A549 (cell line): ENCODE data around the gene RAPGEF4. TPM values are rescaled to one million over a fixed set of nuclear protein-coding genes. Genes with fewer than 3 reads are reported as not detected.
A peak's percentile ranks its signal among the peaks of the same experiment; 100 is the strongest.

ENCODE experiments used
- ATAC-seq, 2 experiments: fragments of 200-7000 bp in 1 of 2; fragments of >200 bp in 1 of 2; cut with Nextera tagmentation in 1 of 2; cut with Tn5 transposase in 1 of 2; 3 replicates each; pipeline versions ENCODE4 v1.8.0 to v1.9.1; 2018 to 2020; ENCODE audit warnings: mild to moderate bottlenecking in 1 of 2, moderate library complexity in 1 of 2
- CTCF ChIA-PET: fragments of 300-600 bp; sonication (Branson Sonifier 250); formaldehyde crosslinking; extraction: SDS; loops from one replicate; lab custom pipeline; 2021; ENCODE audit warnings: antibody characterized with exemption, inconsistent platforms; lab: Yijun Ruan, JAX
- POLR2A ChIA-PET: fragments of 350-600 bp; formaldehyde crosslinking; extraction: SDS; loops from one replicate; lab custom pipeline; 2021; ENCODE audit warnings: antibody characterized with exemption, inconsistent platforms; lab: Yijun Ruan, JAX
- DNase-seq, 2 experiments: peaks; one replicate each; pipeline versions ENCODE4 v3.0.0 to v3.0.0-alpha.2; 2011 to 2016; ENCODE audit warnings: low read depth in 1 of 2, low spot score in 1 of 2
- FAIRE-seq: peaks from 2 replicates; lab custom pipeline; 2011; peaks lifted over from hg19 to GRCh38; lab: Jason Lieb, UNC
- H3K27ac ChIP-seq, 2 experiments: fragments of >200 bp; sonication (Bioruptor Twin); formaldehyde crosslinking; 3 replicates each; pipeline ENCODE4 v1.5.1; 2016 to 2017
- H3K4me1 ChIP-seq: fragments of >200 bp; sonication (Bioruptor Twin); formaldehyde crosslinking; 3 replicates; pipeline ENCODE4 v1.6.1; 2016
- H3K4me2 ChIP-seq: fragments of >200 bp; sonication (Bioruptor Twin); formaldehyde crosslinking; 3 replicates; pipeline ENCODE4 v1.6.1; 2016
- H3K4me3 ChIP-seq: fragments of >200 bp; sonication (Bioruptor Twin); formaldehyde crosslinking; 3 replicates; pipeline ENCODE4 v1.5.1; 2016
- H3K9me3 ChIP-seq: fragments of >200 bp; sonication (Bioruptor Twin); formaldehyde crosslinking; 3 replicates; pipeline ENCODE4 v1.6.1; 2016
- CBX2 ChIP-seq: fragments of 200-600 bp; sonication (generic); IDR thresholded peaks from 2 replicates; pipeline ENCODE4 v1.6.1; 2016; ENCODE audit warnings: low read depth, mild to moderate bottlenecking, borderline replicate concordance
- CEBPB ChIP-seq, 2 experiments: fragments of >200 bp in 1 of 2; sonication (Bioruptor Twin) in 1 of 2; formaldehyde crosslinking in 1 of 2; IDR thresholded peaks; 2 replicates each; pipeline ENCODE4 v1.6.1; 2012 to 2016
- CHD2 ChIP-seq: fragments of 150-350 bp; IDR thresholded peaks from 2 replicates; pipeline ENCODE4 v1.6.1; 2014; ENCODE audit warnings: low read length; ENCODE audit not compliant: partially characterized antibody
- CHD4 ChIP-seq: fragments of 200-600 bp; sonication (generic); IDR thresholded peaks from 2 replicates; pipeline ENCODE4 v1.6.1; 2016; ENCODE audit warnings: antibody characterized with exemption, mild to moderate bottlenecking, borderline replicate concordance
- EHF ChIP-seq: fragments of 250-450 bp; sonication (Bioruptor Pico); IDR thresholded peaks from 2 replicates; pipeline ENCODE4 v1.5.0; 2020; ENCODE audit warnings: mild to moderate bottlenecking
- EP300 ChIP-seq, 2 experiments: fragments of >200 bp; sonication (Bioruptor Twin); formaldehyde crosslinking; IDR thresholded peaks; 2 replicates in 1 of 2; 3 replicates in 1 of 2; pipeline ENCODE4 v1.6.1; 2016 to 2017
- ESRRA ChIP-seq: fragments of 150-350 bp; IDR thresholded peaks from 2 replicates; pipeline ENCODE4 v1.6.1; 2014; ENCODE audit warnings: mild to moderate bottlenecking, low read length, borderline replicate concordance
- FOSB ChIP-seq: fragments of 250-450 bp; sonication (Bioruptor Pico); IDR thresholded peaks from 2 replicates; pipeline ENCODE4 v1.5.0; 2020; ENCODE audit warnings: mild to moderate bottlenecking, moderate library complexity
- GATA3 ChIP-seq: IDR thresholded peaks from 2 replicates; pipeline ENCODE4 v1.6.1; 2012; ENCODE audit warnings: borderline replicate concordance
- HEYL ChIP-seq: fragments of 250-450 bp; sonication (Bioruptor Pico); IDR thresholded peaks from 2 replicates; pipeline ENCODE4 v1.8.0; 2021; ENCODE audit warnings: mild to moderate bottlenecking, moderate library complexity
- HOXB13 ChIP-seq: fragments of 250-450 bp; sonication (Bioruptor Pico); IDR thresholded peaks from 2 replicates; pipeline ENCODE4 v1.5.0; 2020; ENCODE audit warnings: low read depth, mild to moderate bottlenecking, moderate library complexity
- HOXB5 ChIP-seq: fragments of 250-450 bp; sonication (Bioruptor Pico); IDR thresholded peaks from 2 replicates; pipeline ENCODE4 v1.5.0; 2020; ENCODE audit warnings: mild to moderate bottlenecking, moderate library complexity
- KDM1A ChIP-seq: fragments of 200-600 bp; sonication (generic); IDR thresholded peaks from 2 replicates; pipeline ENCODE4 v1.6.1; 2016; ENCODE audit warnings: low read depth, mild to moderate bottlenecking
- MAFK ChIP-seq: fragments of 450-650 bp; IDR thresholded peaks from 2 replicates; pipeline ENCODE4 v1.6.1; 2014; ENCODE audit not compliant: partially characterized antibody
- NR3C1 ChIP-seq: fragments of >200 bp; sonication (Bioruptor Twin); formaldehyde crosslinking; IDR thresholded peaks from 3 replicates; pipeline ENCODE4 v1.6.1; 2017
- PHF8 ChIP-seq: fragments of 200-600 bp; sonication (generic); IDR thresholded peaks from 2 replicates; pipeline ENCODE4 v1.6.1; 2016; ENCODE audit warnings: low read depth, mild to moderate bottlenecking, antibody characterized with exemption, moderate library complexity, borderline replicate concordance
- POLR2A ChIP-seq: IDR thresholded peaks from 2 replicates; pipeline ENCODE4 v1.6.1; 2012; ENCODE audit warnings: mild to moderate bottlenecking, low read length
- POLR2AphosphoS2 ChIP-seq: conservative IDR thresholded peaks from 2 replicates; pipeline ENCODE4 v1.6.1; 2012; ENCODE audit warnings: low read length, improper control_type of control experiment, inconsistent platforms
- RAD21 ChIP-seq, 2 experiments: fragments of >200 bp in 1 of 2; sonication (Bioruptor Twin) in 1 of 2; formaldehyde crosslinking in 1 of 2; IDR thresholded peaks in 1 of 2; conservative IDR thresholded peaks in 1 of 2; 2 replicates in 1 of 2; 3 replicates in 1 of 2; pipeline ENCODE4 v1.6.1; 2012 to 2018; ENCODE audit warnings: inconsistent platforms in 1 of 2
- RARB ChIP-seq: fragments of 250-450 bp; sonication (Bioruptor Pico); IDR thresholded peaks from 2 replicates; pipeline ENCODE4 v1.8.0; 2021; ENCODE audit warnings: mild to moderate bottlenecking, moderate library complexity
- RCOR1 ChIP-seq: fragments of 150-350 bp; IDR thresholded peaks from 2 replicates; pipeline ENCODE4 v1.6.1; 2014; ENCODE audit warnings: antibody characterized with exemption, low read length, low read depth
- RFX5 ChIP-seq: fragments of 450-650 bp; IDR thresholded peaks from 2 replicates; pipeline ENCODE4 v1.7.1; 2014; ENCODE audit warnings: antibody characterized with exemption, mild to moderate bottlenecking, moderate library complexity
- SMC3 ChIP-seq: fragments of >200 bp; sonication (Bioruptor Twin); formaldehyde crosslinking; IDR thresholded peaks from 3 replicates; pipeline ENCODE4 v1.6.1; 2018; ENCODE audit warnings: inconsistent platforms
- TP53 ChIP-seq: fragments of 250-450 bp; sonication (Bioruptor Pico); IDR thresholded peaks from 2 replicates; pipeline ENCODE4 v1.5.0; 2021; ENCODE audit warnings: mild to moderate bottlenecking, moderate library complexity
- ZFP36 ChIP-seq: fragments of 450-650 bp; IDR thresholded peaks from 2 replicates; pipeline ENCODE4 v1.6.1; 2014; ENCODE audit warnings: borderline replicate concordance; ENCODE audit not compliant: partially characterized antibody
- ZSCAN20 ChIP-seq: fragments of 250-450 bp; sonication (Bioruptor Pico); IDR thresholded peaks from 2 replicates; pipeline ENCODE4 v1.8.0; 2022; ENCODE audit warnings: mild to moderate bottlenecking, moderate library complexity
- WGBS: methylation state at CpG from one replicate; pipeline ENCODE4 v1.1.6; 2017; ENCODE audit errors: missing lambda C conversion rate; 5-methylcytosine and 5-hydroxymethylcytosine counted together
- polyA plus RNA-seq, 4 experiments: library from polyadenylated mRNA; depleted of rRNA in 3 of 4; stranded (reverse); fragments of >200 nt; fragmentation: RNase III in 1 of 4; extraction: RNeasy Plus Mini Kit Qiagen cat#74134 plus additional on column Dnase treatment in 1 of 4; gene quantifications; 2 replicates in 3 of 4; 3 replicates in 1 of 4; pipeline ENCODE4 v1.2.3, GENCODE V29; 2011 to 2017
- TF ChIP-seq, protein P1 (sequence below): fragments of 150-350 bp; IDR thresholded peaks from 2 replicates; pipeline ENCODE4 v1.6.1; 2014; ENCODE audit warnings: low read depth, mild to moderate bottlenecking, low read length
- TF ChIP-seq, protein P2 (sequence below): fragments of >200 bp; sonication (Bioruptor Twin); formaldehyde crosslinking; IDR thresholded peaks from 3 replicates; pipeline ENCODE4 v1.5.1; 2016
- TF ChIP-seq, protein P3 (sequence below): fragments of 450-650 bp; IDR thresholded peaks from 2 replicates; pipeline ENCODE4 v1.6.1; 2014; ENCODE audit warnings: antibody characterized with exemption

RAPGEF4 gene
- polyA plus RNA-seq, 2 of the 4 experiments (the other 2 are of a cell fraction), result 0.18 to 1.1 TPM

DNA sequence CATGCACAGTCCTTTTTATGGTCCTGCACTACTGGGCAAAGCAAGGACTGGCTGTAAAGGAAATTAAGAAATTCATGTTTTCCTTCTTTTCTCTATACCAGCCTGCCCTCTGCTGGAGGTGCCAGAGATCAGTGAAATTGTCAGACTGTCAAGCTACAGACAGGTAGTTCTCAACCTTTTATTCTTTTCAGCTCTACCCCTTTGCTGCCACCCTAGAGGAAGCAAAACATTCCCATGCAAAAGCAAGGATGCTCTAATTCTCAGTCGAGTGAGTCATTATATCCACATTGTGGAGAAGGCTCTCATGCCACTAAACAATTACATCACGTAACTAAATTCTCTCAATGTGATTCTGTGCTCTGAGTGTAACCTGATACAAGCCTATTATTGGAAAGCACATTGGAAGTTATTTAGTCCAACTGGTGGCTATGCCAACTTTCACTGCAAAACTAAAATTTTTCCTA is 25.0 kb upstream of the RAPGEF4 start:
- H3K4me2 ChIP-seq, result no peak overlapping the region
- ATAC-seq, result peak; percentile 87
- peak; percentile 56 to 66 for DNase-seq
- POLR2A ChIA-PET, result interaction anchor here (1.0 kb wide), 1 partner anchor 154 kb away, joined by 3 read pairs; the partner anchor contains the start of gene PDK1
- FAIRE-seq, result peak; percentile 49
- H3K9me3 ChIP-seq, result no peaks in the 10 kb centered on the region
- CTCF ChIA-PET, result interaction anchor here (0.6 to 7.9 kb wide), 48 partner anchors 9 to 1031 kb away, joined by 3 to 217 read pairs (median 4); partner anchors contain the start of gene PDK1
- WGBS, result 0% methylated on average over 2 of the region's 2 CpGs
- no peak overlapping the region for H3K27ac ChIP-seq
- no peak overlapping the region for H3K4me3 ChIP-seq
- TF ChIP-seq RFX5, result no peak
- TF ChIP-seq HEYL (CRISPR knock-in tag), result no peak
- TF ChIP-seq ZSCAN20 (CRISPR knock-in tag), result no peak
- no peak for TF ChIP-seq FOSB (CRISPR knock-in tag)
- peak; percentile 94 for TF ChIP-seq SMC3
- no peak for TF ChIP-seq PHF8
- TF ChIP-seq CEBPB (IDR thresholded peaks at IDR 0.05), result 0 out of 4 replicates have a peak, but pooled peaks of 1 of the 2 experiments have one; percentile 15
- peak; percentile 96 for TF ChIP-seq RAD21 (conservative IDR thresholded peaks at IDR 0.05 in 1 of 2, IDR thresholded peaks at IDR 0.05 in 1 of 2)
- TF ChIP-seq, protein P1, sequence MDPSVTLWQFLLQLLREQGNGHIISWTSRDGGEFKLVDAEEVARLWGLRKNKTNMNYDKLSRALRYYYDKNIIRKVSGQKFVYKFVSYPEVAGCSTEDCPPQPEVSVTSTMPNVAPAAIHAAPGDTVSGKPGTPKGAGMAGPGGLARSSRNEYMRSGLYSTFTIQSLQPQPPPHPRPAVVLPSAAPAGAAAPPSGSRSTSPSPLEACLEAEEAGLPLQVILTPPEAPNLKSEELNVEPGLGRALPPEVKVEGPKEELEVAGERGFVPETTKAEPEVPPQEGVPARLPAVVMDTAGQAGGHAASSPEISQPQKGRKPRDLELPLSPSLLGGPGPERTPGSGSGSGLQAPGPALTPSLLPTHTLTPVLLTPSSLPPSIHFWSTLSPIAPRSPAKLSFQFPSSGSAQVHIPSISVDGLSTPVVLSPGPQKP, result no peak
- no peak for TF ChIP-seq POLR2AphosphoS2
- TF ChIP-seq, protein P2, sequence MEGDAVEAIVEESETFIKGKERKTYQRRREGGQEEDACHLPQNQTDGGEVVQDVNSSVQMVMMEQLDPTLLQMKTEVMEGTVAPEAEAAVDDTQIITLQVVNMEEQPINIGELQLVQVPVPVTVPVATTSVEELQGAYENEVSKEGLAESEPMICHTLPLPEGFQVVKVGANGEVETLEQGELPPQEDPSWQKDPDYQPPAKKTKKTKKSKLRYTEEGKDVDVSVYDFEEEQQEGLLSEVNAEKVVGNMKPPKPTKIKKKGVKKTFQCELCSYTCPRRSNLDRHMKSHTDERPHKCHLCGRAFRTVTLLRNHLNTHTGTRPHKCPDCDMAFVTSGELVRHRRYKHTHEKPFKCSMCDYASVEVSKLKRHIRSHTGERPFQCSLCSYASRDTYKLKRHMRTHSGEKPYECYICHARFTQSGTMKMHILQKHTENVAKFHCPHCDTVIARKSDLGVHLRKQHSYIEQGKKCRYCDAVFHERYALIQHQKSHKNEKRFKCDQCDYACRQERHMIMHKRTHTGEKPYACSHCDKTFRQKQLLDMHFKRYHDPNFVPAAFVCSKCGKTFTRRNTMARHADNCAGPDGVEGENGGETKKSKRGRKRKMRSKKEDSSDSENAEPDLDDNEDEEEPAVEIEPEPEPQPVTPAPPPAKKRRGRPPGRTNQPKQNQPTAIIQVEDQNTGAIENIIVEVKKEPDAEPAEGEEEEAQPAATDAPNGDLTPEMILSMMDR, result peak; percentile 94
- H3K4me1 ChIP-seq, result 0 out of 3 replicates have a peak, but pooled peaks cover 4% of the 10 kb centered on the region

DNA sequence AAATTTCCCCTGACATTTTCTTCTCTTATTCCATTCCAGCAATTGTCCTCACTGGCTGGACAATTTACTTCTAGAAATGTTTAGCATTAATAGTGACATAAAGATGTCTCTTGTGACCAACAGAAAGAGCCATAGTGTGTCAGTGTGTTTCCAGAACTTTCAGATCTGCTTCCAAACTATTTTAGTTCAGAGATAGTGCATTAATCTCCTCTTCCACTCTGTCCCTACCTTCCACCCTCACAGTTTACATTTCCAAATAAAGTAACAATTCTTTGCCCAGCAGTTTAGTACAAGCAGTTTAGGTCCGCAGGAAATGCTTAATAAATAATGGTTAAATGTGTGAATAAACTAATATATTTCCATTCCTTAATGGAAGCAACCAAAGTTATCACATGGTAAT is 24.5 kb upstream of the RAPGEF4 start:
- H3K27ac ChIP-seq, result no peak overlapping the region
- H3K4me1 ChIP-seq, result 0 out of 3 replicates have a peak, but pooled peaks cover 4% of the 10 kb centered on the region
- ATAC-seq (no peak), DNase-seq (no peak), FAIRE-seq (no peak)
- H3K4me3 ChIP-seq, result no peak overlapping the region
- H3K9me3 ChIP-seq, result no peaks in the 10 kb centered on the region
- WGBS, result 22% methylated on average over 1 of the region's 1 CpG
- CTCF ChIA-PET, result interaction anchor here (0.6 to 7.9 kb wide), 47 partner anchors 9 to 1031 kb away, joined by 3 to 217 read pairs (median 4); partner anchors contain the start of gene PDK1
- TF ChIP-seq RAD21 (conservative IDR thresholded peaks at IDR 0.05 in 1 of 2, IDR thresholded peaks at IDR 0.05 in 1 of 2) (no peak), RARB (CRISPR knock-in tag) (no peak), MAFK (no peak), ESRRA (no peak), POLR2AphosphoS2 (no peak), CHD2 (no peak), RFX5 (no peak), HEYL (CRISPR knock-in tag) (no peak), CBX2 (no peak), CHD4 (no peak), SMC3 (no peak), NR3C1 (no peak)
- POLR2A ChIA-PET, result interaction anchor here (1.0 kb wide), 1 partner anchor 155 kb away, joined by 3 read pairs; the partner anchor contains the start of gene PDK1
- no peak overlapping the region for H3K4me2 ChIP-seq

DNA sequence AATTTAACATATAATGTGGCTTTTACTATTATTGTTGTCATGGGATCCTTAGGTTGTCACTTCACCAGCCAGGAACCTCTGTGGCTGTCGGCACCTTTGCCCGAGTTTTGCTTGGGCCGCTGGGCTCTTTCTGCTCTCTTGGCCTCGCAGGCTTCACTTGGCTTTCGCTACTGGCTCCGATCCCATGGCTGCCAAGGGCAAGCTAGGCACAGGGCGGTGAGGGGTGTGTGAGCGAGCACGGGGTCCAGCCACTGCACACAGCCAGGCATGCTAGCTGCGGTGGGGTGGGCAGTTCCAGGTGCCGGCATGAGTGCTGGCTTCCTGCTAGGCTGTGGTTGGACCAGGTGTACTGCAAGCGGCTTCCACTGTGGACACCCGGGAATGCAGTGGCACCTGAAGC is 23.4 kb upstream of the RAPGEF4 start:
- H3K4me1 ChIP-seq, result 0 out of 3 replicates have a peak, but pooled peaks cover 4% of the 10 kb centered on the region
- H3K4me2 ChIP-seq, result no peak overlapping the region
- no peak overlapping the region for H3K4me3 ChIP-seq
- FAIRE-seq (no peak), DNase-seq (no peak), ATAC-seq (no peak)
- no peaks in the 10 kb centered on the region for H3K9me3 ChIP-seq
- 78% methylated on average over 7 of the region's 13 CpGs for WGBS
- no peak overlapping the region for H3K27ac ChIP-seq
- ChIA-PET POLR2A (no interaction called here), CTCF (interaction anchor here (0.6 to 7.9 kb wide), 5 partner anchors 15 to 1099 kb away, joined by 3 to 217 read pairs (median 3); no protein-coding TSS in a partner anchor)
- no peak for TF ChIP-seq KDM1A
- TF ChIP-seq RCOR1, result no peak
- no peak for TF ChIP-seq POLR2A
- no peak for TF ChIP-seq HOXB13 (CRISPR knock-in tag)
- no peak for TF ChIP-seq RARB (CRISPR knock-in tag)
- TF ChIP-seq HOXB5 (CRISPR knock-in tag), result no peak
- TF ChIP-seq EHF (CRISPR knock-in tag), result no peak
- TF ChIP-seq, protein P1, result no peak
- no peak for TF ChIP-seq TP53
- no peak for TF ChIP-seq ZSCAN20 (CRISPR knock-in tag)
- no peak for TF ChIP-seq ZFP36
- TF ChIP-seq, protein P3, sequence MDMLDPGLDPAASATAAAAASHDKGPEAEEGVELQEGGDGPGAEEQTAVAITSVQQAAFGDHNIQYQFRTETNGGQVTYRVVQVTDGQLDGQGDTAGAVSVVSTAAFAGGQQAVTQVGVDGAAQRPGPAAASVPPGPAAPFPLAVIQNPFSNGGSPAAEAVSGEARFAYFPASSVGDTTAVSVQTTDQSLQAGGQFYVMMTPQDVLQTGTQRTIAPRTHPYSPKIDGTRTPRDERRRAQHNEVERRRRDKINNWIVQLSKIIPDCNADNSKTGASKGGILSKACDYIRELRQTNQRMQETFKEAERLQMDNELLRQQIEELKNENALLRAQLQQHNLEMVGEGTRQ, result no peak
- TF ChIP-seq SMC3, result no peak
- TF ChIP-seq EP300 (IDR thresholded peaks at IDR 0.05), result no peak
- TF ChIP-seq GATA3, result no peak
